ENCODE results near the gene TEX2. TPM values are rescaled to one million over a fixed set of nuclear protein-coding genes. Genes with fewer than 3 reads are reported as not detected.
A peak's percentile ranks its signal among the peaks of the same experiment; 100 is the strongest.

The TEX2 gene
- total and polyA plus RNA-seq, 2 of the 13 experiments (the other 11 are each of a cell fraction or from before 2014, with no cell fraction given) = 21.4 to 37.7 TPM

- peak; percentile 18; the same call in 1 of the 2 replicates for TF ChIP-seq TFAP4 (IDR thresholded peaks at IDR 0.05; ENCODE audit: borderline replicate concordance, low read depth)
- peak; percentile 49; the same call in 1 of the 2 replicates for TF ChIP-seq ZNF567 (CRISPR knock-in tag; IDR thresholded peaks at IDR 0.05; ENCODE audit: borderline replicate concordance)
- peak; percentile 79 for TF ChIP-seq CEBPG (CRISPR knock-in tag; IDR thresholded peaks at IDR 0.05)
- no peak; the same call in 1 of the 2 replicates for TF ChIP-seq BHLHE40 (IDR thresholded peaks at IDR 0.05; ENCODE audit: low read length)
- no peak for TF ChIP-seq ZNF10 (CRISPR knock-in tag; IDR thresholded peaks at IDR 0.05; ENCODE audit: borderline replicate concordance, low read depth)
- TF ChIP-seq GPBP1L1 (CRISPR knock-in tag; IDR thresholded peaks at IDR 0.05) = no peak
- no peak; the same call in 1 of the 2 replicates for TF ChIP-seq ZNF83 (CRISPR knock-in tag; IDR thresholded peaks at IDR 0.05; ENCODE audit: borderline replicate concordance)
- no peak for TF ChIP-seq FOXJ3 (CRISPR knock-in tag; IDR thresholded peaks at IDR 0.05; ENCODE audit: borderline replicate concordance)
- no peak for TF ChIP-seq SNAPC2 (CRISPR knock-in tag; IDR thresholded peaks at IDR 0.05)
- TF ChIP-seq TCF7 (IDR thresholded peaks at IDR 0.05; ENCODE audit: low read depth) = peak; percentile 82
- no peak for TF ChIP-seq GZF1 (CRISPR knock-in tag; IDR thresholded peaks at IDR 0.05)
- peak; percentile 69 for TF ChIP-seq PHF5A (CRISPR knock-in tag; IDR thresholded peaks at IDR 0.05; ENCODE audit: low read depth, unreplicated experiment)
- peak; percentile 49; the same call in 1 of the 2 replicates for TF ChIP-seq MXD3 (CRISPR knock-in tag; IDR thresholded peaks at IDR 0.05)
- TF ChIP-seq FOXA1 (IDR thresholded peaks at IDR 0.05) = no peak
- no peak for TF ChIP-seq FOXA1 (CRISPR knock-in tag; IDR thresholded peaks at IDR 0.05)
- TF ChIP-seq SIX4 (CRISPR knock-in tag; IDR thresholded peaks at IDR 0.05) = peak; percentile 96
- TF ChIP-seq CREB3 (CRISPR knock-in tag; IDR thresholded peaks at IDR 0.05) = no peak
- peak; percentile 52; the same call in 1 of the 2 replicates for TF ChIP-seq PPARG (CRISPR knock-in tag; conservative IDR thresholded peaks at IDR 0.05)
- TF ChIP-seq ZNF569 (CRISPR knock-in tag; IDR thresholded peaks at IDR 0.05; ENCODE audit: borderline replicate concordance) = no peak
- no peak for TF ChIP-seq ATRX (CRISPR knock-in tag; IDR thresholded peaks at IDR 0.05; ENCODE audit: borderline replicate concordance)
- TF ChIP-seq ZNF253 (CRISPR knock-in tag; IDR thresholded peaks at IDR 0.05; ENCODE audit: borderline replicate concordance) = no peak
- no peak for TF ChIP-seq KLF13 (CRISPR knock-in tag; IDR thresholded peaks at IDR 0.05)
- TF ChIP-seq HMGA1 (CRISPR knock-in tag; conservative IDR thresholded peaks at IDR 0.05) = no peak
- peak; percentile 87 for TF ChIP-seq ZKSCAN5 (CRISPR knock-in tag; IDR thresholded peaks at IDR 0.05)
- TF ChIP-seq PITX1 (CRISPR knock-in tag; IDR thresholded peaks at IDR 0.05) = no peak
- no peak for TF ChIP-seq TP53 (CRISPR knock-in tag; conservative IDR thresholded peaks at IDR 0.05)
- no peak for TF ChIP-seq ZNF740 (CRISPR knock-in tag; IDR thresholded peaks at IDR 0.05)
- TF ChIP-seq NCOA1 (CRISPR knock-in tag; IDR thresholded peaks at IDR 0.05) = no peak
- TF ChIP-seq ZNF672 (CRISPR knock-in tag; IDR thresholded peaks at IDR 0.05) = no peak
Measured at GRCh38 chr17:64187093-64187895, 75.8 kb downstream of the TEX2 start (continued).

All from HepG2 (cell line).